Measurements from ENCODE around the gene MOV10L1.

MOV10L1 gene

GRCh38 chr22:50118557-50119168 is 28.9 kb downstream of the MOV10L1 start:
- Histone ChIP-seq H2BK15ac (ENCODE audit: low read length) (no peak overlapping the region), H4K8ac (ENCODE audit: low read depth, low read length) (no peak overlapping the region), H3K36me3 (replicated peaks in 1 of 2; ENCODE audit: control insufficient read depth in 2 of 2, insufficient read depth in 2 of 2, low read length in 2 of 2) (no peaks in the 10 kb centered on the region), H3K9ac (ENCODE audit: low read depth, low read length, poor library complexity) (no peak overlapping the region), H3K4me3 (ENCODE audit: low read length in 2 of 2) (no peak overlapping the region), H3K27me3 (ENCODE audit: control insufficient read depth in 3 of 3, insufficient read depth in 3 of 3, low read depth in 1 of 3, low read length in 3 of 3) (peaks cover 0 to 38% (median 0%) of the 10 kb centered on the region in 3 experiments), H3K18ac (ENCODE audit: low read length) (no peak overlapping the region), H2BK12ac (ENCODE audit: low read length) (no peak overlapping the region), H3K79me1 (ENCODE audit: low read depth, low read length) (no peaks in the 10 kb centered on the region), H3K4me2 (ENCODE audit: insufficient read depth, low read length, poor library complexity, severe bottlenecking) (no peak overlapping the region), H2AK5ac (ENCODE audit: low read depth, low read length) (no peak overlapping the region), H3K4ac (ENCODE audit: low read length) (no peak overlapping the region), H4K91ac (ENCODE audit: low read depth, low read length, poor library complexity) (no peak overlapping the region), H3K4me1 (ENCODE audit: control insufficient read depth in 2 of 2, insufficient read depth in 1 of 2, low read depth in 1 of 2, low read length in 2 of 2) (peaks cover 7% of the 10 kb centered on the region in 2 donors), H3K27ac (replicated peaks; ENCODE audit: low read length) (no peak overlapping the region), H2BK5ac (ENCODE audit: low read length) (no peak overlapping the region), H3K23ac (ENCODE audit: low read depth, low read length, poor library complexity) (no peak overlapping the region), H3K14ac (ENCODE audit: low read length) (no peak overlapping the region), H3K9me3 (replicated peaks in 1 of 2; ENCODE audit: control insufficient read depth in 2 of 2, insufficient read depth in 1 of 2, low read depth in 1 of 2, low read length in 2 of 2) (peaks cover 2 to 13% of the 10 kb centered on the region in 2 donors), H2AFZ (ENCODE audit: low read length) (peak overlapping the region; percentile 7), H2BK120ac (ENCODE audit: low read depth, low read length) (no peak overlapping the region)
- DNase-seq (ENCODE audit: low spot score): no peak
- no CpG with 5 or more reads among the region's 10 CpGs for WGBS, 2 donors (ENCODE audit: extremely low coverage in 2 of 2, insufficient read length in 2 of 2, insufficient replicate concordance in 1 of 2)

GRCh38 chr22:50119169-50119767 is 29.5 kb downstream of the MOV10L1 start:
- no peak for DNase-seq (ENCODE audit: low spot score)
- no CpG with 5 or more reads among the region's 14 CpGs for WGBS, 2 donors (ENCODE audit: extremely low coverage in 2 of 2, insufficient read length in 2 of 2, insufficient replicate concordance in 1 of 2)
- no peak overlapping the region for H3K23ac ChIP-seq (ENCODE audit: low read depth, low read length, poor library complexity)
- H2BK15ac ChIP-seq (ENCODE audit: low read length): no peak overlapping the region
- H2AFZ ChIP-seq (ENCODE audit: low read length): no peak overlapping the region
- no peak overlapping the region for H3K4me3 ChIP-seq (ENCODE audit: low read length in 2 of 2)
- no peak overlapping the region for H2AK5ac ChIP-seq (ENCODE audit: low read depth, low read length)
- no peak overlapping the region for H2BK12ac ChIP-seq (ENCODE audit: low read length)
- H3K4ac ChIP-seq (ENCODE audit: low read length): no peak overlapping the region
- no peak overlapping the region for H4K8ac ChIP-seq (ENCODE audit: low read depth, low read length)
- no peak overlapping the region for H3K14ac ChIP-seq (ENCODE audit: low read length)
- no peak overlapping the region for H3K27ac ChIP-seq (replicated peaks; ENCODE audit: low read length)
- H3K9ac ChIP-seq (ENCODE audit: low read depth, low read length, poor library complexity): no peak overlapping the region
- no peak overlapping the region for H3K18ac ChIP-seq (ENCODE audit: low read length)
- H2BK5ac ChIP-seq (ENCODE audit: low read length): no peak overlapping the region
- no peaks in the 10 kb centered on the region for H3K36me3 ChIP-seq (replicated peaks in 1 of 2; ENCODE audit: control insufficient read depth in 2 of 2, insufficient read depth in 2 of 2, low read length in 2 of 2)
- H2BK120ac ChIP-seq (ENCODE audit: low read depth, low read length): no peak overlapping the region
- peaks cover 7% of the 10 kb centered on the region in 2 donors for H3K4me1 ChIP-seq (ENCODE audit: control insufficient read depth in 2 of 2, insufficient read depth in 1 of 2, low read depth in 1 of 2, low read length in 2 of 2)
- H3K4me2 ChIP-seq (ENCODE audit: insufficient read depth, low read length, poor library complexity, severe bottlenecking): no peak overlapping the region
- H3K9me3 ChIP-seq (replicated peaks in 1 of 2; ENCODE audit: control insufficient read depth in 2 of 2, insufficient read depth in 1 of 2, low read depth in 1 of 2, low read length in 2 of 2): peaks cover 2 to 13% of the 10 kb centered on the region in 2 donors
- H3K27me3 ChIP-seq (ENCODE audit: control insufficient read depth in 3 of 3, insufficient read depth in 3 of 3, low read depth in 1 of 3, low read length in 3 of 3): peaks cover 0 to 38% (median 0%) of the 10 kb centered on the region in 3 experiments
- H3K79me1 ChIP-seq (ENCODE audit: low read depth, low read length): no peaks in the 10 kb centered on the region
- H4K91ac ChIP-seq (ENCODE audit: low read depth, low read length, poor library complexity): no peak overlapping the region

GRCh38 chr22:50119768-50120251 is 30.0 kb downstream of the MOV10L1 start:
- Histone ChIP-seq H3K23ac (ENCODE audit: low read depth, low read length, poor library complexity) (no peak overlapping the region), H3K4ac (ENCODE audit: low read length) (no peak overlapping the region), H2BK12ac (ENCODE audit: low read length) (no peak overlapping the region), H2BK120ac (ENCODE audit: low read depth, low read length) (no peak overlapping the region), H3K4me3 (ENCODE audit: low read length in 2 of 2) (no peak overlapping the region), H2AK5ac (ENCODE audit: low read depth, low read length) (no peak overlapping the region), H2BK5ac (ENCODE audit: low read length) (no peak overlapping the region), H3K4me2 (ENCODE audit: insufficient read depth, low read length, poor library complexity, severe bottlenecking) (no peak overlapping the region), H2AFZ (ENCODE audit: low read length) (no peak overlapping the region), H2BK15ac (ENCODE audit: low read length) (no peak overlapping the region), H3K36me3 (replicated peaks in 1 of 2; ENCODE audit: control insufficient read depth in 2 of 2, insufficient read depth in 2 of 2, low read length in 2 of 2) (no peaks in the 10 kb centered on the region), H3K27ac (replicated peaks; ENCODE audit: low read length) (no peak overlapping the region), H3K18ac (ENCODE audit: low read length) (no peak overlapping the region), H3K4me1 (ENCODE audit: control insufficient read depth in 2 of 2, insufficient read depth in 1 of 2, low read depth in 1 of 2, low read length in 2 of 2) (peaks cover 2 to 4% of the 10 kb centered on the region in 2 donors), H3K9me3 (replicated peaks in 1 of 2; ENCODE audit: control insufficient read depth in 2 of 2, insufficient read depth in 1 of 2, low read depth in 1 of 2, low read length in 2 of 2) (peaks cover 3 to 13% of the 10 kb centered on the region in 2 donors), H4K8ac (ENCODE audit: low read depth, low read length) (no peak overlapping the region), H3K14ac (ENCODE audit: low read length) (no peak overlapping the region), H4K91ac (ENCODE audit: low read depth, low read length, poor library complexity) (no peak overlapping the region), H3K9ac (ENCODE audit: low read depth, low read length, poor library complexity) (no peak overlapping the region), H3K79me1 (ENCODE audit: low read depth, low read length) (no peaks in the 10 kb centered on the region), H3K27me3 (ENCODE audit: control insufficient read depth in 3 of 3, insufficient read depth in 3 of 3, low read depth in 1 of 3, low read length in 3 of 3) (peaks cover 0 to 35% (median 0%) of the 10 kb centered on the region in 3 experiments)
- WGBS, 2 donors (ENCODE audit: extremely low coverage in 2 of 2, insufficient read length in 2 of 2, insufficient replicate concordance in 1 of 2): no CpG with 5 or more reads among the region's 6 CpGs
- DNase-seq (ENCODE audit: low spot score): no peak

GRCh38 chr22:50121202-50121740 is 31.5 kb downstream of the MOV10L1 start:
- H2BK15ac ChIP-seq (ENCODE audit: low read length): no peak overlapping the region
- no peak overlapping the region for H3K4ac ChIP-seq (ENCODE audit: low read length)
- no peak overlapping the region for H4K91ac ChIP-seq (ENCODE audit: low read depth, low read length, poor library complexity)
- no peak overlapping the region for H3K4me3 ChIP-seq (ENCODE audit: low read length in 2 of 2)
- WGBS, 2 donors (ENCODE audit: extremely low coverage in 2 of 2, insufficient read length in 2 of 2, insufficient replicate concordance in 1 of 2): no CpG with 5 or more reads among the region's 11 CpGs
- no peak overlapping the region for H2AK5ac ChIP-seq (ENCODE audit: low read depth, low read length)
- no peak overlapping the region for H2AFZ ChIP-seq (ENCODE audit: low read length)
- DNase-seq (ENCODE audit: low spot score): no peak
- H3K27me3 ChIP-seq (ENCODE audit: control insufficient read depth in 3 of 3, insufficient read depth in 3 of 3, low read depth in 1 of 3, low read length in 3 of 3): peaks cover 0 to 33% (median 0%) of the 10 kb centered on the region in 3 experiments
- H3K4me1 ChIP-seq (ENCODE audit: control insufficient read depth in 2 of 2, insufficient read depth in 1 of 2, low read depth in 1 of 2, low read length in 2 of 2): peaks cover 2 to 3% of the 10 kb centered on the region in 2 donors
- H3K79me1 ChIP-seq (ENCODE audit: low read depth, low read length): no peaks in the 10 kb centered on the region
- H3K9ac ChIP-seq (ENCODE audit: low read depth, low read length, poor library complexity): no peak overlapping the region
- H3K4me2 ChIP-seq (ENCODE audit: insufficient read depth, low read length, poor library complexity, severe bottlenecking): no peak overlapping the region
- H3K14ac ChIP-seq (ENCODE audit: low read length): no peak overlapping the region
- H2BK12ac ChIP-seq (ENCODE audit: low read length): no peak overlapping the region
- H2BK120ac ChIP-seq (ENCODE audit: low read depth, low read length): no peak overlapping the region
- no peak overlapping the region for H3K23ac ChIP-seq (ENCODE audit: low read depth, low read length, poor library complexity)
- no peak overlapping the region for H3K18ac ChIP-seq (ENCODE audit: low read length)
- peaks cover 3 to 13% of the 10 kb centered on the region in 2 donors for H3K9me3 ChIP-seq (replicated peaks in 1 of 2; ENCODE audit: control insufficient read depth in 2 of 2, insufficient read depth in 1 of 2, low read depth in 1 of 2, low read length in 2 of 2)
- no peak overlapping the region for H4K8ac ChIP-seq (ENCODE audit: low read depth, low read length)
- no peak overlapping the region for H3K27ac ChIP-seq (replicated peaks; ENCODE audit: low read length)
- H3K36me3 ChIP-seq (replicated peaks in 1 of 2; ENCODE audit: control insufficient read depth in 2 of 2, insufficient read depth in 2 of 2, low read length in 2 of 2): no peaks in the 10 kb centered on the region
- H2BK5ac ChIP-seq (ENCODE audit: low read length): no peak overlapping the region
